ENCODE measurements around the gene BHMT. TPM values are rescaled to one million over a fixed set of nuclear protein-coding genes. Genes with fewer than 3 reads are reported as not detected.
"Not testable (repeated sequence)": the region's sequence is repeated elsewhere in the genome, so short reads cannot be mapped to it uniquely, and the experiment has no call there.

Gene BHMT
- total RNA-seq, 1 donor from 2014 or later = not detected

DNA sequence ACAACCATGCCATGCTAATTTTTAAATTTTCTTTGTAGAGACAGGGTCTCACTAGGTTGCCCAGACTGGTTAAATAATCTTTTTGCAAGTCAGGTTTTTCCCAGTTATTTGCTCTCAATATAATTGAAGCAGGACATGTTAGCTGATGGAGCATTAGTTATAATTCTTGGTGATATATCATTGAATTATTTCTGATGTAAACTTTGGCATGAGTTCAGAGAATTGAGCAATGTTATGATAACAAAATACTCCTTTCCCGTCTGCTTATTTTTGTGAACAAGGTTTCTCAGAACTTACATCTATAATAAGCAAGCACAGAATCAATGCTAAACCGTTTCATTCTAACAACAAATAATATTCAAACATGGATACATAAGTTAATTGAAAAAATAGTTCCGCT is 37.8 kb downstream of the BHMT start:
- no peak for DNase-seq (ENCODE audit: extremely low spot score in 2 of 2)
- TF ChIP-seq POLR2AphosphoS5 (IDR thresholded peaks at IDR 0.05; ENCODE audit: insufficient read depth in 1 of 2, low read depth in 1 of 2) (no peak), POLR2A (IDR thresholded peaks at IDR 0.05) (no peak)
- TF ChIP-seq, protein P1, sequence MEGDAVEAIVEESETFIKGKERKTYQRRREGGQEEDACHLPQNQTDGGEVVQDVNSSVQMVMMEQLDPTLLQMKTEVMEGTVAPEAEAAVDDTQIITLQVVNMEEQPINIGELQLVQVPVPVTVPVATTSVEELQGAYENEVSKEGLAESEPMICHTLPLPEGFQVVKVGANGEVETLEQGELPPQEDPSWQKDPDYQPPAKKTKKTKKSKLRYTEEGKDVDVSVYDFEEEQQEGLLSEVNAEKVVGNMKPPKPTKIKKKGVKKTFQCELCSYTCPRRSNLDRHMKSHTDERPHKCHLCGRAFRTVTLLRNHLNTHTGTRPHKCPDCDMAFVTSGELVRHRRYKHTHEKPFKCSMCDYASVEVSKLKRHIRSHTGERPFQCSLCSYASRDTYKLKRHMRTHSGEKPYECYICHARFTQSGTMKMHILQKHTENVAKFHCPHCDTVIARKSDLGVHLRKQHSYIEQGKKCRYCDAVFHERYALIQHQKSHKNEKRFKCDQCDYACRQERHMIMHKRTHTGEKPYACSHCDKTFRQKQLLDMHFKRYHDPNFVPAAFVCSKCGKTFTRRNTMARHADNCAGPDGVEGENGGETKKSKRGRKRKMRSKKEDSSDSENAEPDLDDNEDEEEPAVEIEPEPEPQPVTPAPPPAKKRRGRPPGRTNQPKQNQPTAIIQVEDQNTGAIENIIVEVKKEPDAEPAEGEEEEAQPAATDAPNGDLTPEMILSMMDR (IDR thresholded peaks at IDR 0.05) = no peak
- H3K9me3 ChIP-seq = no peaks in the 10 kb centered on the region
- intact Hi-C loops (cut with DNase I) = no loop called here
- H3K36me3 ChIP-seq = no peaks in the 10 kb centered on the region
- no peaks in the 10 kb centered on the region for H3K27me3 ChIP-seq
- H3K4me1 ChIP-seq = no peaks in the 10 kb centered on the region
- H3K4me3 ChIP-seq = no peak overlapping the region
- H3K27ac ChIP-seq = no peak overlapping the region

DNA sequence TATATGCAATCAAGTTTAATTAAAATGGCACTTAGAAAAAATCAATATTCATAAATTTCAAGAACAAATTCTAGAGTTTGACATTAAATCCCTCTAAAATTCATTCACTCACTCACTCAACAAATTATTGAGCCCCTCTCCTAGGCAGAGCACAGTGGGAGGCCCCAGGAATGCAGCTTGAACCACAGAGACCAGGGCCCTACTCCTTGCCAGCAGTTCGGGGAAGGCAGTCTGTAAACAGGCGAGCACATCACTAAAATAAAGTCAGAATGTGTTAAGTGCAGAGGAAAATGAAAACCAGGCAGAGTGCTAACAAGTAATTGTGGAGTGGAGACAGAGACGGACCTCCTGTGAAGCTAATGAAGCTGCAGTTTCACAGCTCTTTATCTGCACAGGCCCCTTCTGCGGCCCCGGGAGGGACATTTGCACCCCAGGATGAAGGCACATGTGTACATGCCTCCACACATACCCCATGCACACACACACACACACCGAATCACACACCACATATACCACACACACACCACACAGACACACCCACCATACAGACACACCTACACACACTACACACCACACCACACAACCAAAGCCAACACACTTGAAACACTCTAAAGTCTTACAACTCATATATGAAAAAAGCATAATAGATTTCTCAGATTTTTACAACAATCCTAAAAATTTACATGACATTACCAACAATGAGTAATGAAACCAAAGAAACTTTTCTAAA is 40.5 kb downstream of the BHMT start:
- no peaks in the 10 kb centered on the region for H3K27me3 ChIP-seq
- H3K4me3 ChIP-seq = no peak overlapping the region
- no peak for DNase-seq (ENCODE audit: extremely low spot score in 2 of 2)
- no peaks in the 10 kb centered on the region for H3K4me1 ChIP-seq
- TF ChIP-seq POLR2AphosphoS5 (IDR thresholded peaks at IDR 0.05; ENCODE audit: insufficient read depth in 1 of 2, low read depth in 1 of 2) (no peak), POLR2A (IDR thresholded peaks at IDR 0.05) (no peak)
- TF ChIP-seq, protein P1 (IDR thresholded peaks at IDR 0.05) = no peak
- no peak overlapping the region for H3K27ac ChIP-seq
- H3K36me3 ChIP-seq = no peaks in the 10 kb centered on the region
- intact Hi-C loops (cut with DNase I) = loop anchor here (10.0 kb wide), 1 partner anchor 1957 kb away; no protein-coding TSS in a partner anchor
- H3K9me3 ChIP-seq = no peaks in the 10 kb centered on the region

DNA sequence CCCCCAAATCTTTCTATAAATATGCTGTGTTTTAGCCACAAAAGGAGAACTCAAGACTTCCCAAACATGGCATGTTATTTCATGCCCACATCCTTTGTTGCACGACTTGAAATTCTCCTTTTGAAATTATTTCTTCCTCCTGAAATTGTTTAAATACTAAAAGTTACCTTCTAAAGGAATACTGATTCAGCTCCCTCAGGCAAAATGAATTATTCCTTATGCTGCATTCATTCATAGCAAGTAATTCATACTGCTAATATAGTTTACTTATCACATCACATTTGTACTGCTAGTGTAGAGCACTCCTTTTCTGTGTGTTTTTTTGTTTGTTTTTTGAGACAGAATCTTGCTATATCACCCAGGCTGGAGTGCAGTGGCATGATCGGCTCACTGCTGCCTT is 45.7 kb downstream of the BHMT start:
- no peak for DNase-seq (ENCODE audit: extremely low spot score in 2 of 2)
- Histone ChIP-seq H3K27me3 (no peaks in the 10 kb centered on the region), H3K4me3 (no peak overlapping the region), H3K4me1 (no peaks in the 10 kb centered on the region), H3K27ac (no peak overlapping the region), H3K36me3 (no peaks in the 10 kb centered on the region), H3K9me3 (no peaks in the 10 kb centered on the region)
- intact Hi-C loops (cut with DNase I) = loop anchor here (10.0 kb wide), 1 partner anchor 1963 kb away; no protein-coding TSS in a partner anchor
- TF ChIP-seq, protein P1 (IDR thresholded peaks at IDR 0.05) = no peak
- TF ChIP-seq POLR2AphosphoS5 (IDR thresholded peaks at IDR 0.05; ENCODE audit: insufficient read depth in 1 of 2, low read depth in 1 of 2) = no peak
- no peak for TF ChIP-seq POLR2A (IDR thresholded peaks at IDR 0.05)

DNA sequence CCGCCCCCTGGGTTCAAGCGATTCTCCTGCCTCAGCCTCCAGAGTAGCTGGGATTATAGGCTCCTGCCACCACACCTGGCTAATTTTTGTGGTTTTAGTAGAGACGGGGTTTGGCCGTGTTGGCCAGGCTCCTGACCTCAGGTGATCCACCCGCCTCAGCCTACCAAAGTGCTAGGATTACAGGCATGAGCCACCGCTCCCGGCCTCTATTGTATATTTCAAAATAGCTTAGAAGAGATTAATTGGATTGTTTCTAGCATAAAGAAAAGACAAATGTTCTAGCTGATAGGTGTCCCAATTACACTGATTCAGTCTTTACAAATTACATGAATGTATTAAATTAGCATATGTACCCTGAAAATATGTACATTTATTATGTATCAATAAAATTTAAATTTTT is 50.0 kb downstream of the BHMT start:
- H3K27me3 ChIP-seq; H3K27ac ChIP-seq; H3K4me1 ChIP-seq; H3K4me3 ChIP-seq; DNase-seq (ENCODE audit: extremely low spot score in 2 of 2); intact Hi-C loops (cut with DNase I); H3K9me3 ChIP-seq; H3K36me3 ChIP-seq: not testable (repeated sequence)

DNA sequence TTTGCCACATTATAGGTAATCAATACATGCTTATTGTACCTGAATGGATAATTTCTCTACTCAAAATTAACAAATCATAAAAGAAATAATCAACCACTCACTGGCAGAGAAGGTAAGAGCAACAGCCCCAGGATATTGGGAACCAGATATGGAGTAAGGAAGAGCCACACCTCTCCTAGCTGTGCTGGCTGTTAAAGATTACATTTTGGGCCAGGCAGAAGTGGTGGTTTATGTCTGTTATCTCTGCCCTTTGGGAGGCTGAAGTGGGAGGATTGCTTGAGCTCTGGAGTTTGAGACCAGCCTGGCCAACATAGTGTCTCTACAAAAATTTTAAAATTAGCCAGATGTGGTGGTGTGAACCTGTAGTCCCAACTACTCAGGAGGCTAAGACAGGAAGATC is 56.4 kb downstream of the BHMT start:
- H3K27me3 ChIP-seq = no peaks in the 10 kb centered on the region
- intact Hi-C loops (cut with DNase I) = no loop called here
- H3K36me3 ChIP-seq = no peaks in the 10 kb centered on the region
- H3K4me1 ChIP-seq = no peaks in the 10 kb centered on the region
- H3K4me3 ChIP-seq = no peak overlapping the region
- no peak for DNase-seq (ENCODE audit: extremely low spot score in 2 of 2)
- no peak overlapping the region for H3K27ac ChIP-seq
- no peaks in the 10 kb centered on the region for H3K9me3 ChIP-seq
- no peak for TF ChIP-seq POLR2AphosphoS5 (IDR thresholded peaks at IDR 0.05; ENCODE audit: insufficient read depth in 1 of 2, low read depth in 1 of 2)
- no peak for TF ChIP-seq POLR2A (IDR thresholded peaks at IDR 0.05)
- TF ChIP-seq, protein P1 (IDR thresholded peaks at IDR 0.05) = no peak
